ENCODE data around the gene KLHL29.

DNA sequence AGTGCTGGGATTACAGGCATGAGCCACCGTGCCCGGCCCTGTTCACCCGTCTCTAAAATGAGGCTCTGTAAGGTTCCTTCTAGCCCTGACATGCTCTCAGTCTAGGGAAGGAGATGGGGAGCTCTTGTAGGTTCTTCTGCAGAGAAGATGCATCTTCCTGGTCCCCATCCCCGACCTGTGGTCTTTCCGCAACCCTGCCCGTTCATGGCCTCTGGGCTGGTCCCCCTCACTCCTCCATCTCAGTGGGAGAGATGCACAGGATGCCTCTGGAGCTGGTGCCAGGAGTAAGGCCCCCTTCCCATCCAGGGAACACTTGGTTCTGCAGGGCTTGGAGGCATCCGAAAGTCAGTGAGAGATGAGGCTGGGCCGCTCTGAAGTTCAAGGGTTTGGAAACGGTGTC, 212.7 kb downstream of the KLHL29 start:
- TF ChIP-seq, protein P1, sequence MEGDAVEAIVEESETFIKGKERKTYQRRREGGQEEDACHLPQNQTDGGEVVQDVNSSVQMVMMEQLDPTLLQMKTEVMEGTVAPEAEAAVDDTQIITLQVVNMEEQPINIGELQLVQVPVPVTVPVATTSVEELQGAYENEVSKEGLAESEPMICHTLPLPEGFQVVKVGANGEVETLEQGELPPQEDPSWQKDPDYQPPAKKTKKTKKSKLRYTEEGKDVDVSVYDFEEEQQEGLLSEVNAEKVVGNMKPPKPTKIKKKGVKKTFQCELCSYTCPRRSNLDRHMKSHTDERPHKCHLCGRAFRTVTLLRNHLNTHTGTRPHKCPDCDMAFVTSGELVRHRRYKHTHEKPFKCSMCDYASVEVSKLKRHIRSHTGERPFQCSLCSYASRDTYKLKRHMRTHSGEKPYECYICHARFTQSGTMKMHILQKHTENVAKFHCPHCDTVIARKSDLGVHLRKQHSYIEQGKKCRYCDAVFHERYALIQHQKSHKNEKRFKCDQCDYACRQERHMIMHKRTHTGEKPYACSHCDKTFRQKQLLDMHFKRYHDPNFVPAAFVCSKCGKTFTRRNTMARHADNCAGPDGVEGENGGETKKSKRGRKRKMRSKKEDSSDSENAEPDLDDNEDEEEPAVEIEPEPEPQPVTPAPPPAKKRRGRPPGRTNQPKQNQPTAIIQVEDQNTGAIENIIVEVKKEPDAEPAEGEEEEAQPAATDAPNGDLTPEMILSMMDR (conservative IDR thresholded peaks at IDR 0.05; ENCODE audit: low read depth in 2 of 2), result no peak
- TF ChIP-seq EZH2 (IDR thresholded peaks at IDR 0.05; ENCODE audit: low read depth, unreplicated experiment) (no peak), EZH2phosphoT487 (IDR thresholded peaks at IDR 0.05; ENCODE audit: unreplicated experiment) (no peak), JUNB (IDR thresholded peaks at IDR 0.05; ENCODE audit: unreplicated experiment) (no peak), POLR2AphosphoS5 (IDR thresholded peaks at IDR 0.05; ENCODE audit: low read depth) (no peak), NANOG (IDR thresholded peaks at IDR 0.05; ENCODE audit: borderline replicate concordance) (no peak), ZNF114 (CRISPR knock-in tag; IDR thresholded peaks at IDR 0.05) (no peak), CREB1 (CRISPR knock-in tag; IDR thresholded peaks at IDR 0.05; ENCODE audit: low read depth) (no peak), STAT1 (IDR thresholded peaks at IDR 0.05; ENCODE audit: unreplicated experiment) (no peak)
- TF ChIP-seq, protein P2, sequence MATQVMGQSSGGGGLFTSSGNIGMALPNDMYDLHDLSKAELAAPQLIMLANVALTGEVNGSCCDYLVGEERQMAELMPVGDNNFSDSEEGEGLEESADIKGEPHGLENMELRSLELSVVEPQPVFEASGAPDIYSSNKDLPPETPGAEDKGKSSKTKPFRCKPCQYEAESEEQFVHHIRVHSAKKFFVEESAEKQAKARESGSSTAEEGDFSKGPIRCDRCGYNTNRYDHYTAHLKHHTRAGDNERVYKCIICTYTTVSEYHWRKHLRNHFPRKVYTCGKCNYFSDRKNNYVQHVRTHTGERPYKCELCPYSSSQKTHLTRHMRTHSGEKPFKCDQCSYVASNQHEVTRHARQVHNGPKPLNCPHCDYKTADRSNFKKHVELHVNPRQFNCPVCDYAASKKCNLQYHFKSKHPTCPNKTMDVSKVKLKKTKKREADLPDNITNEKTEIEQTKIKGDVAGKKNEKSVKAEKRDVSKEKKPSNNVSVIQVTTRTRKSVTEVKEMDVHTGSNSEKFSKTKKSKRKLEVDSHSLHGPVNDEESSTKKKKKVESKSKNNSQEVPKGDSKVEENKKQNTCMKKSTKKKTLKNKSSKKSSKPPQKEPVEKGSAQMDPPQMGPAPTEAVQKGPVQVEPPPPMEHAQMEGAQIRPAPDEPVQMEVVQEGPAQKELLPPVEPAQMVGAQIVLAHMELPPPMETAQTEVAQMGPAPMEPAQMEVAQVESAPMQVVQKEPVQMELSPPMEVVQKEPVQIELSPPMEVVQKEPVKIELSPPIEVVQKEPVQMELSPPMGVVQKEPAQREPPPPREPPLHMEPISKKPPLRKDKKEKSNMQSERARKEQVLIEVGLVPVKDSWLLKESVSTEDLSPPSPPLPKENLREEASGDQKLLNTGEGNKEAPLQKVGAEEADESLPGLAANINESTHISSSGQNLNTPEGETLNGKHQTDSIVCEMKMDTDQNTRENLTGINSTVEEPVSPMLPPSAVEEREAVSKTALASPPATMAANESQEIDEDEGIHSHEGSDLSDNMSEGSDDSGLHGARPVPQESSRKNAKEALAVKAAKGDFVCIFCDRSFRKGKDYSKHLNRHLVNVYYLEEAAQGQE (IDR thresholded peaks at IDR 0.05; ENCODE audit: unreplicated experiment), result no peak
- TF ChIP-seq, protein P3, sequence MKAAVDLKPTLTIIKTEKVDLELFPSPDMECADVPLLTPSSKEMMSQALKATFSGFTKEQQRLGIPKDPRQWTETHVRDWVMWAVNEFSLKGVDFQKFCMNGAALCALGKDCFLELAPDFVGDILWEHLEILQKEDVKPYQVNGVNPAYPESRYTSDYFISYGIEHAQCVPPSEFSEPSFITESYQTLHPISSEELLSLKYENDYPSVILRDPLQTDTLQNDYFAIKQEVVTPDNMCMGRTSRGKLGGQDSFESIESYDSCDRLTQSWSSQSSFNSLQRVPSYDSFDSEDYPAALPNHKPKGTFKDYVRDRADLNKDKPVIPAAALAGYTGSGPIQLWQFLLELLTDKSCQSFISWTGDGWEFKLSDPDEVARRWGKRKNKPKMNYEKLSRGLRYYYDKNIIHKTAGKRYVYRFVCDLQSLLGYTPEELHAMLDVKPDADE (IDR thresholded peaks at IDR 0.05), result no peak
